HepG2 (cell line): ENCODE data around the gene RBM12. TPM values are rescaled to one million over a fixed set of nuclear protein-coding genes. Genes with fewer than 3 reads are reported as not detected.
A peak's percentile ranks its signal among the peaks of the same experiment; 100 is the strongest.

Experiments used
- ARNT ChIP-seq: fragments of 450-650 bp; IDR thresholded peaks from 2 replicates; pipeline ENCODE4 v1.6.1; 2017
- CBFB ChIP-seq: sonication (generic); formaldehyde crosslinking; IDR thresholded peaks from 2 replicates; pipeline ENCODE4 v1.4.0; 2020; ENCODE audit warnings: missing genetic modification reagents
- ELF1 ChIP-seq: sonication (generic); formaldehyde crosslinking; IDR thresholded peaks from 2 replicates; pipeline ENCODE4 v1.4.0; 2020; ENCODE audit warnings: missing genetic modification reagents
- KDM2A ChIP-seq: sonication (generic); formaldehyde crosslinking; IDR thresholded peaks from 2 replicates; pipeline ENCODE4 v1.4.0; 2020; ENCODE audit warnings: low read depth, missing genetic modification reagents, borderline replicate concordance
- MAFG ChIP-seq: sonication (generic); formaldehyde crosslinking; IDR thresholded peaks from 2 replicates; pipeline ENCODE4 v1.5.1; 2020; ENCODE audit warnings: mild to moderate bottlenecking, missing genetic modification reagents
- SIN3B ChIP-seq: fragments of 150-350 bp; IDR thresholded peaks from 2 replicates; pipeline ENCODE4 v1.6.1; 2014; ENCODE audit warnings: low read length
- ZFP36 ChIP-seq: fragments of 150-350 bp; IDR thresholded peaks from 2 replicates; pipeline ENCODE4 v1.6.1; 2018; ENCODE audit warnings: borderline replicate concordance, low read length, low read depth; ENCODE audit not compliant: partially characterized antibody
- ZNF264 ChIP-seq: sonication (generic); formaldehyde crosslinking; IDR thresholded peaks from 2 replicates; pipeline ENCODE4 v1.4.0; 2020; ENCODE audit warnings: missing genetic modification reagents
- ZNF329 ChIP-seq: sonication (generic); formaldehyde crosslinking; IDR thresholded peaks from 2 replicates; pipeline ENCODE4 v1.9.0; 2021; ENCODE audit warnings: low read depth, mild to moderate bottlenecking, missing genetic modification reagents
- ZNF687 ChIP-seq: sonication (generic); formaldehyde crosslinking; IDR thresholded peaks from 2 replicates; pipeline ENCODE4 v1.5.1; 2020; ENCODE audit warnings: mild to moderate bottlenecking, missing genetic modification reagents, moderate library complexity
- ZSCAN5A ChIP-seq: sonication (generic); formaldehyde crosslinking; IDR thresholded peaks from 2 replicates; pipeline ENCODE4 v1.8.0; 2022; ENCODE audit warnings: mild to moderate bottlenecking, missing genetic modification reagents, borderline replicate concordance
- polyA plus RNA-seq, 8 experiments: library from polyadenylated mRNA; depleted of rRNA in 3 of 8; stranded (reverse) in 7 of 8; unstranded in 1 of 8; fragments of >200 nt; fragmentation: Illumina TruSeq in 4 of 8; extraction: Trizol in 4 of 8; gene quantifications; 2 replicates each; pipeline versions ENCODE4 v1.2.1 to v1.2.3, GENCODE V29; 2011 to 2016; ENCODE audit warnings: low read depth in 4 of 8, missing spikeins in 1 of 8, mixed read lengths in 1 of 8; ENCODE audit not compliant: insufficient read depth in 1 of 8
- total RNA-seq, 5 experiments: library from RNA; depleted of rRNA; stranded (reverse); fragments of >200 nt; fragmentation: Illumina TruSeq; extraction: Trizol; gene quantifications; 2 replicates each; pipeline ENCODE4 v1.2.3, GENCODE V29; 2016; ENCODE audit warnings: low read depth in 1 of 5
- TF ChIP-seq, protein P1 (sequence below): sonication (generic); formaldehyde crosslinking; IDR thresholded peaks from 2 replicates; pipeline ENCODE4 v1.5.0; 2020; ENCODE audit warnings: mild to moderate bottlenecking, missing genetic modification reagents
- TF ChIP-seq, protein P2 (sequence below): sonication (generic); formaldehyde crosslinking; IDR thresholded peaks from 2 replicates; pipeline ENCODE4 v1.4.0; 2020; ENCODE audit warnings: missing genetic modification reagents, mild to moderate bottlenecking, borderline replicate concordance
- TF ChIP-seq, protein P3 (sequence below): sonication (generic); formaldehyde crosslinking; IDR thresholded peaks from 2 replicates; pipeline ENCODE4 v1.4.0; 2020; ENCODE audit warnings: missing genetic modification reagents, borderline replicate concordance
- TF ChIP-seq, protein P4 (sequence below): IDR thresholded peaks from 2 replicates; pipeline ENCODE4 v1.6.1; 2016

RBM12 gene
- total and polyA plus RNA-seq, 2 of the 13 experiments (the other 11 are each of a cell fraction or from before 2014, with no cell fraction given) = 97.9 to 104 TPM

DNA sequence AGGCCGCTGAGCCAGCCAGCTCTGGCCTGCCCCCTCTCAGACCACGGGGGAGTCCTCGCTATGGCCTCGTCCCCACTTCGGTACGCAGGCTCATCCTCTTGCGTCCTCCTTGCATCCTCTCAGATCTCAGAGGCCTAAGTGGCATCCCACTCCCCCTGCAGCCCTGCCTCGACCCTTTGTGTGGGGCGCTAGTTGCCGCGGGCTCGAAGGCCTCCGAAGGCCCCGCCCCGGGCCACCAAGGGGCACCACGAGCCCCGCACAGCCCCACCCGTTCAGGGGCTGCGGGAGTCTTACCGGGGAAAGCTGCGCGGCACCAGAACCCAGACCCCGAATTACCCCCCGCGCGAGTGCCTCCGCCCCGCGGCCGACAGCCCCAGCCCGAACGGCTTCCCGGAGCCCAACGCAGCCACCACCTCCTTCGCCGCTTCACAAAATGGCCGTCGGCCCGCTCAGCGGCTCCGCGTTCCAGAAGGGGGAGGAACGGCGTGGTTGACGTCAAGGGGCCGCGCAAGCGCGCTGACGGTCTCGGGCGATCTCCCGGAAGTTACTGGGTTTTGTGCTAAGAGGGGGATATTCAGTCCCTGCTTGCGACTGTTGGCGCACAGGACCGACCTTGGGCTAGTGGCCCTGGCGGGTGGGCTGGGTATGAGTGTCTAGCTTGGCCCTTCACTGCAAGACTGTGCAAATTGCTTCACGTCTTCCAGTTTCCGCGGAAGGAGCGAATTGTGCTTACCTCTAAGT, at the start of gene RBM12, which contains the start of gene CPNE1 (continued):
- TF ChIP-seq, protein P1, sequence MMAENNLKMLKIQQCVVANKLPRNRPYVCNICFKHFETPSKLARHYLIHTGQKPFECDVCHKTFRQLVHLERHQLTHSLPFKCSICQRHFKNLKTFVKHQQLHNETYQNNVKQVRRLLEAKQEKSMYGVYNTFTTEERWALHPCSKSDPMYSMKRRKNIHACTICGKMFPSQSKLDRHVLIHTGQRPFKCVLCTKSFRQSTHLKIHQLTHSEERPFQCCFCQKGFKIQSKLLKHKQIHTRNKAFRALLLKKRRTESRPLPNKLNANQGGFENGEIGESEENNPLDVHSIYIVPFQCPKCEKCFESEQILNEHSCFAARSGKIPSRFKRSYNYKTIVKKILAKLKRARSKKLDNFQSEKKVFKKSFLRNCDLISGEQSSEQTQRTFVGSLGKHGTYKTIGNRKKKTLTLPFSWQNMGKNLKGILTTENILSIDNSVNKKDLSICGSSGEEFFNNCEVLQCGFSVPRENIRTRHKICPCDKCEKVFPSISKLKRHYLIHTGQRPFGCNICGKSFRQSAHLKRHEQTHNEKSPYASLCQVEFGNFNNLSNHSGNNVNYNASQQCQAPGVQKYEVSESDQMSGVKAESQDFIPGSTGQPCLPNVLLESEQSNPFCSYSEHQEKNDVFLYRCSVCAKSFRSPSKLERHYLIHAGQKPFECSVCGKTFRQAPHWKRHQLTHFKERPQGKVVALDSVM (CRISPR knock-in tag) = peak; percentile 85
- peak; percentile 90 for TF ChIP-seq CBFB
- TF ChIP-seq, protein P2, sequence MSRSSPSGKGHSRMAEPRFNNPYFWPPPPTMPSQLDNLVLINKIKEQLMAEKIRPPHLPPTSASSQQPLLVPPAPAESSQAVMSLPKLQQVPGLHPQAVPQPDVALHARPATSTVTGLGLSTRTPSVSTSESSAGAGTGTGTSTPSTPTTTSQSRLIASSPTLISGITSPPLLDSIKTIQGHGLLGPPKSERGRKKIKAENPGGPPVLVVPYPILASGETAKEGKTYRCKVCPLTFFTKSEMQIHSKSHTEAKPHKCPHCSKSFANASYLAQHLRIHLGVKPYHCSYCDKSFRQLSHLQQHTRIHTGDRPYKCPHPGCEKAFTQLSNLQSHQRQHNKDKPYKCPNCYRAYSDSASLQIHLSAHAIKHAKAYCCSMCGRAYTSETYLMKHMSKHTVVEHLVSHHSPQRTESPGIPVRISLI (CRISPR knock-in tag) = peak; percentile 71
- TF ChIP-seq ZNF329 (CRISPR knock-in tag) = peak; percentile 90
- TF ChIP-seq ZNF687 (CRISPR knock-in tag) = peak; percentile 100
- TF ChIP-seq ZFP36 = no peak
- no peak for TF ChIP-seq ARNT
- TF ChIP-seq, protein P3, sequence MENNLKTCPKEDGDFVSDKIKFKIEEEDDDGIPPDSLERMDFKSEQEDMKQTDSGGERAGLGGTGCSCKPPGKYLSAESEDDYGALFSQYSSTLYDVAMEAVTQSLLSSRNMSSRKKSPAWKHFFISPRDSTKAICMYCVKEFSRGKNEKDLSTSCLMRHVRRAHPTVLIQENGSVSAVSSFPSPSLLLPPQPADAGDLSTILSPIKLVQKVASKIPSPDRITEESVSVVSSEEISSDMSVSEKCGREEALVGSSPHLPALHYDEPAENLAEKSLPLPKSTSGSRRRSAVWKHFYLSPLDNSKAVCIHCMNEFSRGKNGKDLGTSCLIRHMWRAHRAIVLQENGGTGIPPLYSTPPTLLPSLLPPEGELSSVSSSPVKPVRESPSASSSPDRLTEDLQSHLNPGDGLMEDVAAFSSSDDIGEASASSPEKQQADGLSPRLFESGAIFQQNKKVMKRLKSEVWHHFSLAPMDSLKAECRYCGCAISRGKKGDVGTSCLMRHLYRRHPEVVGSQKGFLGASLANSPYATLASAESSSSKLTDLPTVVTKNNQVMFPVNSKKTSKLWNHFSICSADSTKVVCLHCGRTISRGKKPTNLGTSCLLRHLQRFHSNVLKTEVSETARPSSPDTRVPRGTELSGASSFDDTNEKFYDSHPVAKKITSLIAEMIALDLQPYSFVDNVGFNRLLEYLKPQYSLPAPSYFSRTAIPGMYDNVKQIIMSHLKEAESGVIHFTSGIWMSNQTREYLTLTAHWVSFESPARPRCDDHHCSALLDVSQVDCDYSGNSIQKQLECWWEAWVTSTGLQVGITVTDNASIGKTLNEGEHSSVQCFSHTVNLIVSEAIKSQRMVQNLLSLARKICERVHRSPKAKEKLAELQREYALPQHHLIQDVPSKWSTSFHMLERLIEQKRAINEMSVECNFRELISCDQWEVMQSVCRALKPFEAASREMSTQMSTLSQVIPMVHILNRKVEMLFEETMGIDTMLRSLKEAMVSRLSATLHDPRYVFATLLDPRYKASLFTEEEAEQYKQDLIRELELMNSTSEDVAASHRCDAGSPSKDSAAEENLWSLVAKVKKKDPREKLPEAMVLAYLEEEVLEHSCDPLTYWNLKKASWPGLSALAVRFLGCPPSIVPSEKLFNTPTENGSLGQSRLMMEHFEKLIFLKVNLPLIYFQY (CRISPR knock-in tag) = peak; percentile 91; the same call in 1 of the 2 replicates
- TF ChIP-seq MAFG (CRISPR knock-in tag) = no peak
- TF ChIP-seq, protein P4, sequence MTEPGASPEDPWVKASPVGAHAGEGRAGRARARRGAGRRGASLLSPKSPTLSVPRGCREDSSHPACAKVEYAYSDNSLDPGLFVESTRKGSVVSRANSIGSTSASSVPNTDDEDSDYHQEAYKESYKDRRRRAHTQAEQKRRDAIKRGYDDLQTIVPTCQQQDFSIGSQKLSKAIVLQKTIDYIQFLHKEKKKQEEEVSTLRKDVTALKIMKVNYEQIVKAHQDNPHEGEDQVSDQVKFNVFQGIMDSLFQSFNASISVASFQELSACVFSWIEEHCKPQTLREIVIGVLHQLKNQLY = peak; percentile 67; the same call in 1 of the 2 replicates
- TF ChIP-seq KDM2A (CRISPR knock-in tag) = peak; percentile 98
- peak; percentile 71; the same call in 1 of the 2 replicates for TF ChIP-seq ZSCAN5A (CRISPR knock-in tag)
- peak; percentile 84; the same call in 1 of the 2 replicates for TF ChIP-seq ZNF264
- TF ChIP-seq ELF1 = peak; percentile 100
- peak; percentile 60 for TF ChIP-seq SIN3B
